ENCODE results near the gene COL3A1.

COL3A1 gene

DNA sequence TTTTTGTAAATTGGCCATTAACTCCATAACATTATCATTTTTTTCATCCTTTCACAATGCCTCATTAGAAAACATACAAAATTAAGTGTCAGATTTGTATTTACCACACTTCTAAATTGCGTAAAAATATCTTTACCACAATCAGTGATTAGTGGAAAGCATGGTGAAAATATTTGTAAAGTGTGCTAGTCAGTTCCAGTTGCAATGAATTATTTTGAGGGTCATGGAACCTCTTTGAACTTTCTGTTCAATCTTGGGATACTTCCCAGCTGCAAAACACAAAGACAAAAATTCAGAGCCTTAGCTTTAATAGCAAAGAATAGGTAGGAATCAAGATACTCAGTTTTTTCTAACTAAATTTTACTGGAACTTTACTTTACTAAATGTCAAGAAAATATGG is 4.0 kb upstream of the COL3A1 start:
- H3K4me3 ChIP-seq = no peak overlapping the region
- peak overlapping the region in 9 of 21 experiments; percentile 1 to 92 (median 47) for H3K27ac ChIP-seq

DNA sequence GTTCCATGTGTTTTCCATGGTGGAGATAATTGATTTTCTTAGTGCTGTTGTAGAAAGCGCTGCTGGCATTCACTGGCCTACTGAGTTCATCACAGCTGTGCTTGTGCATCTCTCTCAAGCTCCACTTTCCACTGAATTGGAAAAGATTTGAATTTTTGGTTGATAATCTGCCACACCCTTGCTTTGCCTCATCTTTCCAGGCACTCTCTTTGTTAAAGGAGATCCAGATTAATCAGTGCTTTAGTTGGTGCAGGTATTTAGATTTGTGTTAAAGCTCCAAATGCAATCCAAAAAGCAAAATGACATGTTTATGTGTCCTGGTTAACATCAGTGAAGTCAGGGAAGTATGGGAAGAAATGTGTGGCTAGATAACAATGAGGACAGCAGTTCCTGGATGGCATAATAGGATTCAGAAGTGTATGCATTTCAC is 2.7 kb upstream of the COL3A1 start:
- H3K4me3 ChIP-seq = no peak overlapping the region

DNA sequence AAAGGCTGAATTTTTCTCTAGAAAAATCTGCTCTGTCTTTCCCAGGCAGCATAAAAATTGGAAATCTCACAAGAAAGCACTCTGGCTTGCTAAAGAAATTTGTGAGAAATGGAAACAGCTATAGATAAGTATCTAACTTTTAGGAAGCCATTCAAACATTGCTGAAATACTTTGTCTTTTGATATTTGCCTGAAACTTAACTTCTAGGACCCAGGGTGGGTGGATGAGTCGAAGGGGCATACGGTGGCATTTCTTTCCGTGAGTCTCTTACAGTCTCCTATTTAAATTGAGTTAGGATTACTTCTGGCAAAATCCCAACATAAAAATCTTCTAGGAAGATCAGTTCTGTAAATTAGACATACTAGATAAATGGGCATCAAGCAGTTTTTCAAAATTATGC is 532 bp upstream of the COL3A1 start:
- peak overlapping the region in 5 of 7 experiments; percentile 18 to 40 (median 30) for H3K4me3 ChIP-seq
- peak overlapping the region in 15 of 21 experiments; percentile 20 to 92 (median 68) for H3K27ac ChIP-seq

More for the DNA sequence above, 2.7 kb upstream of the COL3A1 start:
- H3K27ac ChIP-seq = peak overlapping the region in 8 of 21 experiments; percentile 10 to 92 (median 42)

GRCh38 chr2:188975497-188976102 is 1.4 kb downstream of the COL3A1 start:
- Histone ChIP-seq H3K4me3 (peak overlapping the region; percentile 4 to 40 (median 28)), H3K27ac (peak overlapping the region in 19 of 21 experiments; percentile 28 to 92 (median 71))

GRCh38 chr2:188976545-188977268 is 2.5 kb downstream of the COL3A1 start:
- peak overlapping the region in 19 of 21 experiments; percentile 22 to 92 (median 71) for H3K27ac ChIP-seq
- H3K4me3 ChIP-seq = peak overlapping the region; percentile 4 to 40 (median 28)

DNA sequence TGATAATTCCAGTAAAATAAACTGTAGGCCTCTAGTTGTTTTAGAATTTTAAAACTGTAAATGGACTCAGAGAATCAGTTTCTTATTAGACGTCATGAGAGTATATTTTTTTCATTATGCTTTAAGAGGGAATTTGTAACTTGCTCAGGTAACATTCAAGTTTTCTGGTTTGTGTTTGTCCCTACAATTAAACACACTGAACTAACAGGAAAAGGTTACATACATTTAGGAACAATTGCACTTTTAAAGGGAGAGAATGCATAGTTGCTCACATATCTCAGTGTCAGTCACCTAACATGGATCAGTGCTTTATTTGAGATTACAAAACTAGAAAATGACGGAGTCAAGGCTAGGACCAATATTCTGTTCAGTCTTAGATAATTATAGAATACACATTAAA is 3.1 kb downstream of the COL3A1 start:
- peak overlapping the region in 5 of 7 experiments; percentile 25 to 40 (median 30) for H3K4me3 ChIP-seq

DNA sequence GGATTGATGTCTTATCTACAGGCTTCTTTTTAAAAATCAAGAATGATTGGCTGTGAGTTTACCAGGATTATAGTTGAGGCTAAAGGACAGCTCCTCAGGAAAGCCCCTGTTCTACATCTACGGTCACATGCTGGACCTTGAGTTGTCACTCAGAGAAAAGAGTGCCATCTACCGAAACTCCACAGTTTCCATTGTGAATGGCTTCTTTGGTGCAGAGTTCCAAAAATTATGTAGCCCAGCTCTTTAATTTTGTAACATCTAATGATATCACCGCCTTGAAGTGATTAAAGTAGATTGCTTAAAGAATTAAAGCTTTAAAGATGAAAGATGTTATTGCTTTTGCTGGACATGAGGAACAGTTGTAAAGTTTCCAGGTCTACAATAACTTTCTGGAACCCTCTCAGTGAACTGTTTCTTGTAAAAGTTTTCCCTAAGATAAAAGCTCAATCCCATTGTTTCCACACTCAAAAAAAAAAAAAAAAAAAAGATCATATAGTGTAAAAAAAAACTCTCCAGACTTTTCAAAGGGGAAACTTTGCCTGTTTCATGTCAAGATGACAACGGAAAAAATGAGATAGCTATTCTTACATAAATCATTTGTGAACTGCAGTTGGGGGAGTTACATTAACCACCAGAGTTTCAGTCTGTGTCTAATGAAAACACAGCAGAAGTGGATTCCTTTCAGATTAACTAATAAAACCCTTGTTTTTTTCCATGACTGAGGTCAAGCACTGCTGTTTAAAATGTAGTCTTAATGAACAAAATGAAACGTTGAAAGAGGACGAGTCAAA is 4.3 kb downstream of the COL3A1 start:
- Histone ChIP-seq H3K4me3 (peak overlapping the region in 6 of 7 experiments; percentile 8 to 40 (median 29)), H3K27ac (peak overlapping the region in 18 of 21 experiments; percentile 26 to 92 (median 66))

More for the DNA sequence above, 3.1 kb downstream of the COL3A1 start:
- peak overlapping the region in 18 of 21 experiments; percentile 9 to 92 (median 70) for H3K27ac ChIP-seq

DNA sequence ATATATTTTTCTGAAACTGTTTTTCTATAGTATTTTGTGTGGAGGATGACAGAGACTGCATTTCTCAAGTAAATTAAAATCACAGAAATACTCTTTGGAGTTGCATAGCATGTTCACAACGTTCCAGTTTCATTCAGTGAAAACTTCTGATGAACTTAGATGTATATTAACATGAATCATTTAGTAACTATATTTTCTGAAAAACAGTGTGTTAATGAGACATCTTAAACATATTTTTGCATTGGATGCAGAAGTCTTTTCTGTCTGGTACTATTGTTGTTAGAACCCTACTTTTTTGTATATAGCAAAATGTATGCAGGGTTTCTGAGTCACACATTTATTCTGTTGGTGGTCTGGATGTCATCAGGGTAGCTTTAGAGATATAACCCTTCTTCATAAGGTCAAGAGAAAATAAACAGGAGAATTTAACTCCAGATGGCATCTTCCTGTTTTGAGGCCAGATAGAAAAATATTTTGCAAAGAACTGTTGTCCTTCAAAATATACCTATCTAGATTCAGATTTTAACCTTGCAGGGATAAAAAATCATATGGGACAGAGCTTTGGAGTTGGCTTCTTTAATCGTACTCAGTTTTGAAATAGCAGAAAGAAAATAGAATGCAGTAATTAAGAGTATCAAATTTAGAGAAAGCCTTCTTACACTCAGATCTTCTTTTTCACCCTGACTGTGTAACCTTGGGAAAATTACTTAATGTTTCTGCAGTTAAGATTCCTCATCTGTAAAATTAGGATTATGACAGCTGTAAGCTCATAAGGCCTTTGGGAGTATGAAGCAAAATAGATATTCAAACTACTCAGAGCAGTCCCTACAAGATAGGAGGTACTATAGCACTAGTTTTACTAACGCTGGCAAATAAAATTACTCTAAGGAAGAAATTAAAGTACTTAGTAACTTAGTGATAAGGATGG is 5.3 kb downstream of the COL3A1 start:
- Histone ChIP-seq H3K27ac (peak overlapping the region in 13 of 21 experiments; percentile 6 to 92 (median 60)), H3K4me3 (peak overlapping the region in 4 of 7 experiments; percentile 4 to 40 (median 32))

- H3K27ac ChIP-seq = peak overlapping the region in 10 of 21 experiments; percentile 8 to 92 (median 53)
Observed at GRCh38 chr2:188983427-188984064, 9.4 kb downstream of the COL3A1 start.

GRCh38 chr2:188984065-188984491 is 9.9 kb downstream of the COL3A1 start:
- Histone ChIP-seq H3K4me3 (peak overlapping the region in 1 of 7 experiments; percentile 16), H3K27ac (peak overlapping the region in 10 of 21 experiments; percentile 6 to 92 (median 56))

More at GRCh38 chr2:188983427-188984064, 9.4 kb downstream of the COL3A1 start:
- H3K4me3 ChIP-seq = peak overlapping the region in 1 of 7 experiments; percentile 16

- Histone ChIP-seq H3K27ac (peak overlapping the region in 13 of 21 experiments; percentile 6 to 92 (median 58)), H3K4me3 (peak overlapping the region in 1 of 7 experiments; percentile 16)
Observed at GRCh38 chr2:188984680-188985079, 10.5 kb downstream of the COL3A1 start.

- H3K27ac ChIP-seq = peak overlapping the region in 8 of 21 experiments; percentile 2 to 92 (median 39)
Observed at GRCh38 chr2:188986839-188987238, 12.7 kb downstream of the COL3A1 start.

DNA sequence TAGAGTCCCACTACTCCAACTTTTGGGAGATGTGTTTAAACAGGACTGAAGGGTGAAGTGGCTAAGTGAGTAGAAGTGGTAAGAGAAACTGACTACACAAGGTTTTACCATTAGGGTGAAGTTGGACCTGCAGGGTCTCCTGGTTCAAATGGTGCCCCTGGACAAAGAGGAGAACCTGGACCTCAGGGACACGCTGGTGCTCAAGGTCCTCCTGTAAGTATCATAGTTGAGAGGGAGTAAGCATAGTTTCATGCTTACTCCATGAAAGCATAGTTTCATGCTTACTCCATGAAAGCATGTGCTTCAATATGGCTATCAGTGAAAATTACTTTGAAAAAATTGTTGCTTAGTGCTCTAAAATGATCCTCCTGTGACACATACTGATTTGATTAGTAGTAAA is 19.1 kb downstream of the COL3A1 start:
- peak overlapping the region in 7 of 21 experiments; percentile 10 to 78 (median 55) for H3K27ac ChIP-seq

More at GRCh38 chr2:188986839-188987238, 12.7 kb downstream of the COL3A1 start:
- H3K4me3 ChIP-seq = no peak overlapping the region

DNA sequence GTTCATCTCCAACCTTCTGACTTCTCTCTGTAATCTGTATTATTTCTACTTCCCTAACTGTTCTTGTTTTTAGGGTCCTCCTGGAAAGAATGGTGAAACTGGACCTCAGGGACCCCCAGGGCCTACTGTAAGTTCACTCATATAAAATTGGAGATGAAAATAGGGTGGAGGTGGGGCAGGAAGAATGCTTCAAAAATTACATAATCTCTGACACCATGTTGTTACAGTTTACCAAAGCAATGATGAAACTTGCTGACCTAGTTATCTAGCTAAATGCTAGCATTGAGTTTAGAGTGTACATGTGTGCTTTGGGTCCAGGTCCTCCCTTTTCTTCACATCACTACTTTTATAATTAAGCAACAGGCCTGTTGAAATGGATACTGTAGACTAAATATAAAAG is 23.1 kb downstream of the COL3A1 start:
- H3K27ac ChIP-seq = peak overlapping the region in 7 of 21 experiments; percentile 21 to 78 (median 45)
- no peak overlapping the region for H3K4me3 ChIP-seq

More for the DNA sequence above, 19.1 kb downstream of the COL3A1 start:
- no peak overlapping the region for H3K4me3 ChIP-seq

DNA sequence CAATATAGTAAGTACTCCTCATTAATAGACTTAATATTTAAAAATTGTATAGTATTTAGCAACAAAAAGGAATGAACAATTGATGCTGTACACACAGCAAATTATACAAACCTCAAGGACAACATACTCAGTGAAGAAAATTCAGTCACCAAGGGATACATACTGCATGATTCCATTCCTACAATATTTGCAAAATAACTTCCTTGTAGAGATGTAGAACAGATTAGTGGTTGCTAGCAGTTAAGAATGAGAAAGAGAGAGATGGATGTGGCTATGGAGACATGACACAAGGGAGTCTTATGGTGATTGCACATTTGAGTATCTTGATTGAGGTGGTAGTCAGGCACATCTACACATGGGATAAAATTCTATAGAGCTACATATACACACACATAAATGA is 26.0 kb downstream of the COL3A1 start:
- H3K27ac ChIP-seq = peak overlapping the region in 5 of 21 experiments; percentile 2 to 78 (median 67)
- no peak overlapping the region for H3K4me3 ChIP-seq

- H3K4me3 ChIP-seq = no peak overlapping the region
- peak overlapping the region in 8 of 21 experiments; percentile 15 to 78 (median 54) for H3K27ac ChIP-seq
Observed at GRCh38 chr2:189002079-189002478, 27.9 kb downstream of the COL3A1 start.

GRCh38 chr2:189008555-189009262 is 34.5 kb downstream of the COL3A1 start:
- H3K4me3 ChIP-seq = no peak overlapping the region
- H3K27ac ChIP-seq = peak overlapping the region in 4 of 21 experiments; percentile 13 to 67 (median 36)

All from skin epidermis (tissue), 12 donors.